Stimulated activated naive CD8-positive, alpha-beta T cell treated with anti-CD3 and anti-CD28 coated beads, Interleukin-15, Interleukin-2, amounts not matched to agents 100 ng/mL and 50 ng/mL, for 24 hours (primary cell): ENCODE data around the gene TF.

Experiments
- H3K27ac Mint-ChIP-seq: one replicate; pipeline ENCODE4 v1.8.0; 2021; ENCODE audit warnings: mild to moderate bottlenecking, mixed read lengths
- H3K27me3 Mint-ChIP-seq: one replicate; pipeline ENCODE4 v1.8.0; 2021; ENCODE audit warnings: mixed read lengths
- H3K36me3 Mint-ChIP-seq: one replicate; pipeline ENCODE4 v1.8.0; 2021; ENCODE audit warnings: low read depth, mixed read lengths
- H3K4me1 Mint-ChIP-seq: one replicate; pipeline ENCODE4 v1.8.0; 2021; ENCODE audit warnings: low read depth, mixed read lengths
- H3K4me3 Mint-ChIP-seq: one replicate; pipeline ENCODE4 v1.8.0; 2021; ENCODE audit warnings: mild to moderate bottlenecking, mixed read lengths
- H3K9me3 Mint-ChIP-seq: one replicate; pipeline ENCODE4 v1.8.0; 2021; ENCODE audit warnings: mixed read lengths

TF gene

DNA sequence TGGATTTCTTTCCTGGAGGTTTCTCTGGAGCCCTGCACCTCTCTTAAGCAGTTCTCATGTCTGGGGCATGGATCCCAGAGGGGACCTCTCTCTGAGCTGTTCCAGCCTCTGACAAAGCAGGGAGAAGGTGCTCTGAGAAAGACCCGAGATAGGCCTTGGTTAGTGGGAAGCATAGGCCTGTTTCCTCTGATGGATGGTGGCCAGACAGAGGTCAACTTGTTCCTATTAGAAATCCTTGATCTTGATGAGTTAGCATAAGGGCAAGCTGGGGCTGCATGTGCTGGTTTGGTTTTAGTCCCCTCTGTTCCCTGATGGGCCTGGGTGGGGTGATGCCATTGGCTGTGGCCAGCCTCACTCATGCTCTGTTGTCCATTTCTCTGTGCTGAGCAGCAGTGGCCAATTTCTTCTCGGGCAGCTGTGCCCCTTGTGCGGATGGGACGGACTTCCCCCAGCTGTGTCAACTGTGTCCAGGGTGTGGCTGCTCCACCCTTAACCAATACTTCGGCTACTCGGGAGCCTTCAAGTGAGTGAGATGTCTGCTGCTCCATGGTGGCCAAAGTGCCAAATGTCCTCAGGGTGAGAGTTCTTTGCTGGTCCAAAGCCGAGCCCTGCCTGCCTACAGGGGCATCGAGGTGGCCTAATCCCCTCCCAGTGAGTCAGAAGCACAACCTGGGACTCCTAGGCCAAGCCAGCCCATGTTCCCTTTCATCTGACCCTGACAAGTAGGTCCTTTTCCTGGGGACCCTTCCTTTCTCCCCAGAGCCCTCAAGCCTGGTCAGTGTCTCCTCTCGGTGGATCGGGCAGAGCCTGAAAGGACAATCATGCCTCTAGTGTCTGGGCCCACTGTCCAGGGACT lies 9.0 kb downstream of the TF start:
- H3K9me3 Mint-ChIP-seq, result no peaks in the 10 kb centered on the region
- H3K4me1 Mint-ChIP-seq, result no peaks in the 10 kb centered on the region
- H3K27me3 Mint-ChIP-seq, result peaks cover 6% of the 10 kb centered on the region
- no peaks in the 10 kb centered on the region for H3K36me3 Mint-ChIP-seq
- no peak overlapping the region for H3K27ac Mint-ChIP-seq
- no peak overlapping the region for H3K4me3 Mint-ChIP-seq

DNA sequence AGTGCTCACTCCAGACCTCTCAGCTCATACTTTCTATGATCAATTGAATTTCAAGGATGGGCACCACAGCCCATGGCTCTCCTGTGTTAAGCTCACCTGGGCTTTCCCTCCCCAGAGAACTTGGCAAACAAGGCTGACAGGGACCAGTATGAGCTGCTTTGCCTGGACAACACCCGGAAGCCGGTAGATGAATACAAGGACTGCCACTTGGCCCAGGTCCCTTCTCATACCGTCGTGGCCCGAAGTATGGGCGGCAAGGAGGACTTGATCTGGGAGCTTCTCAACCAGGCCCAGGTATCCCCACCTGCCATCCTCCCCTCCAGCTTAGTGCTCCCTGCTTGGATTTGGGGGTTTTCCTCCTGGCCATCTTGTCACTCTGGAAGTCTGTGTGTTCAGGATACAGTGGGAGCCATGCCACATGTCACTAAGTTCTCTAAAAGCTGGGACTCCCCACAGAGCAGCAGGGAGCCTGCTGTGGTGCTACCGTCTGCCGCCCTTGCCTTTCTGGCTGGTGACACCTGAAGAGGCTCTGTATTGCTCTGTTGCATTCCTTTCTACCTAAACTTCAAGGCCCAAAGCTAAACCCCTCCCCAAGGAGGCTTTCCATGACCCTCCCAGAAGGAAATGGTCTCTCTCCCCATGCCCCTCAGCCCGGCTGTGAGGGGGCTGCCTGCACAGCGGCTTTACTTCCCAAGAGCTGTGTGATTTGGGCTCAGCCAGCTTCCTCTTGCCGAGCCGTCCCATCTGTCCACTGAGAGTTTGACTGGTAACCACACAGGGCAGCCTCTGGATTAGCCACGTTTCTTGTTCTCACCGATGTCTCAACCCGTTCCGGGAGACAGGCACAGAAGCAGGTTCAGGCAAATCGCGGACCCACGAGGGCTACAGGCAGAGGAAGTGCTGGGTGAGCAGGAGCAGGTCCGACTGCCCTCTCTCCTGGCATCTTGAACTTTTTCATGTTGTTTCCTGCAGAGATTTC lies 10.8 kb downstream of the TF start:
- Mint-ChIP-seq H3K27ac (no peak overlapping the region), H3K4me3 (no peak overlapping the region), H3K36me3 (no peaks in the 10 kb centered on the region), H3K27me3 (peaks cover 6% of the 10 kb centered on the region), H3K4me1 (no peaks in the 10 kb centered on the region), H3K9me3 (no peaks in the 10 kb centered on the region)

DNA sequence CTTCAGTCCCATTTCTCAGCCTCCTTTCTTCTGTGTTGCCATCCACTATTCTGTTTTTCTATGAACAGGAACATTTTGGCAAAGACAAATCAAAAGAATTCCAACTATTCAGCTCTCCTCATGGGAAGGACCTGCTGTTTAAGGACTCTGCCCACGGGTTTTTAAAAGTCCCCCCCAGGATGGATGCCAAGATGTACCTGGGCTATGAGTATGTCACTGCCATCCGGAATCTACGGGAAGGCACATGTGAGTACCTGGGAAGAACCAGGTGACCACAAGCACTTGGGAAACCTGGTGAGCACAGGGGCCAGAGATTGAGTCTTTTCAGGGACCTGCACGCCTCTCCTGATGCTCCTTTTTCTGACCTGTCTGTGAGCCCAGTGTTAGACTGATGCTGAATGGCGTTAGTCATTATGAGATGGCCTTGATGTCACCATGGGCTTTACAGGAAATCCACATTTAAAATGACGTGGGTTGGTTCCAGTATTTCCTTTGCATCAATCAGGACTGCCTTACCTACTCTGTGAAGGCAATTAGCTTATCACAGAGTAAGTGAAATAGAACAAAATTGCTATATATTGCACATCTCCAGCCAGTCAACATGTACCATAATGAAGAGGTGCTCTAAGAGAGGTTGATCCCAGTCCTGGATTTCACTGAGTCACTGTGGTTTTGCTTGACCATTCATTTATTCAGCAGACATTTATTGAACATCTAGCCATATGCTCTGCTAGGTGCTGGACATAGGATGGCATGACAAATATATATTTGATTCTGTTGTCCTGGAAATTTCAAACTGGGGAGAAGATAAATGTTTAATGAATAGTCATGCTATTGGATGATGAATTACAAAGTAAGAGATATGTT lies 11.7 kb downstream of the TF start:
- Mint-ChIP-seq H3K27me3 (peaks cover 7% of the 10 kb centered on the region), H3K4me1 (no peaks in the 10 kb centered on the region), H3K9me3 (no peaks in the 10 kb centered on the region), H3K36me3 (no peaks in the 10 kb centered on the region), H3K4me3 (no peak overlapping the region), H3K27ac (no peak overlapping the region)

DNA sequence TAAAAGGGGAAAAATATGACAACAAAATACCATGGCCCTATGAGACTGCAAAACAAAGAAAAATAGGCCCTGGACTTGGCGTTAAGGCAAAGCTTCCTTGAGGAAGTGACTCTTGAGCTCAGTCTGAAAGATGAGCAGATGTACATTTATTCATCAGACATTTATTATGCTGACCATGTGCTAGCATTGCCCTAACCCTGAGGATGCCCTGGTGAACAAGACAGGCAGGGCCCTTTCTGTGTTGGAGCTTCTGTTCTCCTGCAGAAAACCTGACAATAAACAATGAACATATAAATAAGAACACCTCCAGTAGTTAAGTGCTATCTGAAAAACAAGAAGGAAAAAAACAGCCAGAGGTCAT lies 12.4 kb downstream of the TF start:
- H3K4me1 Mint-ChIP-seq, result no peaks in the 10 kb centered on the region
- no peak overlapping the region for H3K27ac Mint-ChIP-seq
- H3K9me3 Mint-ChIP-seq, result no peaks in the 10 kb centered on the region
- H3K27me3 Mint-ChIP-seq, result peaks cover 9% of the 10 kb centered on the region
- no peaks in the 10 kb centered on the region for H3K36me3 Mint-ChIP-seq
- no peak overlapping the region for H3K4me3 Mint-ChIP-seq

DNA sequence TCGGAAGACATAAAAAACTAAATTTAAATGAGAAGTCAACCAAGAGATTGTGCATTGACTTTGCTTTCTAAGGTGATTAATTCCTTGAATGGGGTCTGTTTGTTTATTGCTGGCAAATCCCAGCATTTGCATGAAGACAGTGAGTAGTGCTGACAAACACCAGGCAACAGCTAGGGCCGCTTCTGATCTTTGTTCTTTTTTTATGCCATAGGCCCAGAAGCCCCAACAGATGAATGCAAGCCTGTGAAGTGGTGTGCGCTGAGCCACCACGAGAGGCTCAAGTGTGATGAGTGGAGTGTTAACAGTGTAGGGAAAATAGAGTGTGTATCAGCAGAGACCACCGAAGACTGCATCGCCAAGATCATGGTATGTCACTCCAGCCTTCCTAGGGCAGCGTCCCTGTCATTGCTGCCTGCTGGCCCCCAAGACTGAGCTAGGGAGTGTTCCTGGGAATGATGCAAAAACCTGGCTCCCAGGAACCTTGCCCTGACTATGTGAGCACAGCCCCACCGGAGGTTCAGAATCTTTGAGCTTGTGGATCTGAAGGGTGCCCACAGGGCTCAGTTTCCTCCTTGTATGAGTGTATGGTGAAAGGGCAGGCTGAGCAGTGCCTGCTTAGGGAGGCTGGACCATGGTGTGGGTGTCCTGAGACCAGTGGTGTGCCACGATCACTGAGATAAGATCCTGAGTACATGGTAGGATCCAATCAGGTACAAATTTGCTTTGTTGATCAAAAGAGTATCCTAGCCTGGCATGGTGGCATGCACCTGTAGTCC lies 13.0 kb downstream of the TF start:
- H3K27me3 Mint-ChIP-seq, result peaks cover 12% of the 10 kb centered on the region
- no peaks in the 10 kb centered on the region for H3K9me3 Mint-ChIP-seq
- no peaks in the 10 kb centered on the region for H3K4me1 Mint-ChIP-seq
- H3K36me3 Mint-ChIP-seq, result no peaks in the 10 kb centered on the region
- no peak overlapping the region for H3K4me3 Mint-ChIP-seq
- no peak overlapping the region for H3K27ac Mint-ChIP-seq

DNA sequence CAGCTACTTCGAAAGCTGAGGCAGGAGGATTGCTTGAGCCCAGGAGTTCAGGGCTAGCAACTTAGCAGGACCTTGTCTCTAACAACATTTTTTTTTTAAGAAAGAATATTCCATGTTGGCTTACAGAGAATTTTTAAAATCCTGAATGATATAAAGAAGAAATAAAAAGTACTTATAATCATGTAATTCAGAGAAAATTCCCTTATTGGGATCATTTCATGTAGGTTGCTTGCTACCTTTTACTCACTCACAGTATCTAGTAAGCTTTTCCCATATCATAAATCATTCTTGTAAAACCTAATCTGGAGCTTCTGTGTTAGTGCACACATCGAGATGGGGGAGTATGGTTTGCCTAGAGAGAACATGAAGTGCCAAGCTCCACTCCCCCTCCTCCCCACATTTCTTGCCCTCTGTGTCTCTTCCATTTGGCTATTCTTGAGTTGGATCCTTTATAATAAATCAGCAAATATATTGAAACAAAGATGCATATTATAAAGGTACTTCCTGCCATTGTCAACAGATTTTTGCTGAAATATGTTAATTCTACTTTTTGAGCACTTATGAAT lies 13.6 kb downstream of the TF start:
- Mint-ChIP-seq H3K9me3 (no peaks in the 10 kb centered on the region), H3K27me3 (peaks cover 17% of the 10 kb centered on the region), H3K4me1 (no peaks in the 10 kb centered on the region), H3K36me3 (no peaks in the 10 kb centered on the region), H3K27ac (no peak overlapping the region), H3K4me3 (no peak overlapping the region)

DNA sequence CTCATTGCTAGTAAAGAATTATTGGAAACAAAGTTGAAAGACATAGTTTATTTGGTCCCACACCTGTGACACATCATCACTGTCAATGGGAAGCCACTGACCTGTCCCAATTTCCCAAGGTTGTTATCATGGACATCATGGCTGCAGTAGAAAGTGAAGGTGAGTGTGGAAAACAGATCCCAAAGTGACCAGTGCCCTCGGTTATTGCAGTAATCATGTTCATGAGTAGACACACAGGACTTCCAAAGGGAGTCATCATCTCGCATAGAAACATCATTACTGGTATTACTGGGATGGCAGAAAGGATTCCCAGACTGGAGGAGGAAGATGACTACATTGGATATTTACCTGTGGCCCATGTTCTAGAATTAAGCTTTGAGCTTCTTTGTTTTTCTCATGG lies 14.7 kb downstream of the TF start:
- Mint-ChIP-seq H3K9me3 (no peaks in the 10 kb centered on the region), H3K36me3 (no peaks in the 10 kb centered on the region), H3K4me1 (no peaks in the 10 kb centered on the region), H3K4me3 (no peak overlapping the region), H3K27me3 (peaks cover 17% of the 10 kb centered on the region), H3K27ac (no peak overlapping the region)

DNA sequence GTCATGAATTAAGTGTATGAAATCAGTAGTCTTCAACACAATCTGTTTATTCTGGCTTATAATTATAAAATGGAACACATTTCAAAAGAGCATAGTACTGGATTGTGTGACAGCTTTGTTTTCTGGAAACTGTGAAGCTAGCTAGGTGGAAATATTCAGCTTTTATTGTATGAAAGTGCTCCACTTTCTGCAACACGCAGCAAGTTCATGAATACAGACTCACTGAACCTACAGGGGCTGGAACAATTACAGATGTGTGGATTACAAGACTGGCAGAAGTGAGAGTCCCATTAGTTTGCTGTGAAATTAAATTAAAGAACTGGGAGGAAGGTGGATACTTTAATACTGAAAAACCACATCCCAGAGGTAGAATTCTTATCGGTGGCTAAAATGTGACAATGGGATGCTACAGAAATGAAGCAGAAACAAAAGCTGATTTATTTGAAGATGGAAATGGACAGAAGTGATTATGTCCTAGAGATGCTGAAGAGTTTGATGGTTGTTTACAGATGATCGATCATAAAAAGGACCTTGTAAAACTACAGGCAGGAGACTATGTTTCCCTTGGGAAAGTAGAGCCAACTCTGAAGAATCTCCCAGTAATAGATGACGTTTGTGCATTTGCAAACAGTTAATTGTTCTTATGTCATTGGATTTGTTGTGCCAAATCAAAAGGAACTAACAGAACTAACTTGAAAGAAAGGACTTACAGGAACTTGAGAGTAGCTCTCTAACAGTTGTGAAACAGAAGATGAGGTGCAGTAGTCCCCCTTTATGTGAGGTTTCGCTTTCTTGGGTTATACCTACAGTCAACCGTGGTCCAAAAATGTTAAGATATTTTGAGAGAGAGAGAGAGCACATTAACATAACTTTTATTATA lies 15.7 kb downstream of the TF start:
- Mint-ChIP-seq H3K9me3 (no peaks in the 10 kb centered on the region), H3K27ac (no peak overlapping the region), H3K4me1 (no peaks in the 10 kb centered on the region), H3K36me3 (no peaks in the 10 kb centered on the region), H3K4me3 (no peak overlapping the region), H3K27me3 (peaks cover 17% of the 10 kb centered on the region)

DNA sequence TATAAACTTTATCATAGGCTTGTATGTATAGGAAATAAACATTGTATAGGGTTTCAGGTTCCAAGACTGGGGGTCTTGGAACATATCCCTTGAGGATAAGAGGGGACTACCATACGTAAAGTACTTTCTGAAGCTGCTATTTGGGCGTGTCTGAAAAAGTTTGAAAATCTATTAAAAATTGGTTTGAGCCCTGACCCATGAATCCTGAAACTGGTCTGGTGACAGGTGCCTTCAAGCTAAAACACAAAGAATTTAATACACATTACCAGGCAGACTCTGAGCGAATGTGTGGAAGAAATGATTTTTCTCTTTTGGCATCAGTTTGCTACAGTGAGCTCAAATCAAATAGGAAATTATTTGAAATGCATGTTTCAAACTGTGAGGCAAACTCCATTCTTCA lies 16.3 kb downstream of the TF start:
- no peak overlapping the region for H3K4me3 Mint-ChIP-seq
- H3K4me1 Mint-ChIP-seq, result no peaks in the 10 kb centered on the region
- H3K36me3 Mint-ChIP-seq, result no peaks in the 10 kb centered on the region

DNA sequence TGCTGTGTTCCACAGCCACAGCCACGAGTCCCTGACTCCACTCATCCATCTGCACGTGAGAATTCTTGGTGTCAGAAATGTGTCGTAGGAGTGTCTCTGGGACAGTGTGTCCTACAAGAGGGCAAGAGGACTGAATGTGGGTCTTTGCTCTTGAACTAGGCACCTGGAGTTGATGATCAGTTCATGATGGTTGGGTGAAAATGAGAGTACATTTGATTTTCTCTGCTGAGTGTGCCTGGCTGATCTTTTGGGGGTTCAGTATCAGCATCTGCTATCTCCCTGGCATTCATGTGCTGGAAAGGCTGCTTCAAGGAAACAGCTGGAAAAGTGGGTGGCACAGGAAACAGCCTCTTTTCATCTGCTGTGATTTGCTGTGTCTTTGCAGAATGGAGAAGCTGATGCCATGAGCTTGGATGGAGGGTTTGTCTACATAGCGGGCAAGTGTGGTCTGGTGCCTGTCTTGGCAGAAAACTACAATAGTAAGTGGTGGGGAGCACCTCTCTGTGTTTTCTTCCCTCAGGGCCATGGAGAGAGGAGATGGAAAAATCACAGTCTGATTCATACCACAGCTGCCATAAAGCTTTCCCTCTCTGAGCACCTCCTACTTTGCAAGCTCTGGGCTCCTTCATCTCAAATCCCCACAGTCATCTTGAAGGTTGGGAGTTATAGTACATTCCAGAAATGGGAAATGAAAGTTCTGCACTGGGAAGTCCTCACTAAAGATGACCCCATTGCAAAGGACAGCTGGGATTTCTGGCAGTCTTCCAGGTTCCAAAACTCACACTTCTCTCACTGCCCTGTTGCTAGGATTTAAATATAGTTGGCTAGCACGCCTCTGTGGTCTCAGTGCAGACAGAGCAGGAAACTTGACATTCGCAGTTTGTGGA lies 17.8 kb downstream of the TF start:
- no peaks in the 10 kb centered on the region for H3K4me1 Mint-ChIP-seq
- peaks cover 11% of the 10 kb centered on the region for H3K27me3 Mint-ChIP-seq
- no peaks in the 10 kb centered on the region for H3K36me3 Mint-ChIP-seq
- no peaks in the 10 kb centered on the region for H3K9me3 Mint-ChIP-seq
- no peak overlapping the region for H3K27ac Mint-ChIP-seq
- H3K4me3 Mint-ChIP-seq, result no peak overlapping the region

More for the DNA sequence above, 16.3 kb downstream of the TF start:
- Mint-ChIP-seq H3K27ac (no peak overlapping the region), H3K9me3 (no peaks in the 10 kb centered on the region), H3K27me3 (peaks cover 15% of the 10 kb centered on the region)

DNA sequence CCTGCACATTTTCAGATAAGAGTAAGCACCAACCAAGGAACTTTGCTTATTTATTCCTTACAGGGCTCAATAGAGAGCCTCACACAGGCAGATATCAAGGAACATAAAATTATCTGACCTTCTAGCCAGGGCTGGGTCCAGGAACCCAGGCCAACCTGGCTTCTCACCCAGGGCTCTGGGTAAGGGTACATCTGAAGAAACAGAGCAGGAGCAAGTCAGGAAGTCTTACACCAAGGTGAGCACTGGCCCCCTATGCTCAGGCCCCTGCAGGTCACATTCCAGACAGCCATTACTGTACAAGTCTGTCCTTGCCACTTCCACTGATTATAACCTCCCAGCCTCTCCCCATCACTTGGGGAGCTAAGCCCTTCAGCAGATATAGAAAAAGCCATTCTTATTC lies 19.1 kb downstream of the TF start:
- no peaks in the 10 kb centered on the region for H3K9me3 Mint-ChIP-seq
- no peaks in the 10 kb centered on the region for H3K4me1 Mint-ChIP-seq
- H3K27ac Mint-ChIP-seq, result no peak overlapping the region
- H3K4me3 Mint-ChIP-seq, result no peak overlapping the region
- peaks cover 11% of the 10 kb centered on the region for H3K27me3 Mint-ChIP-seq
- H3K36me3 Mint-ChIP-seq, result no peaks in the 10 kb centered on the region

DNA sequence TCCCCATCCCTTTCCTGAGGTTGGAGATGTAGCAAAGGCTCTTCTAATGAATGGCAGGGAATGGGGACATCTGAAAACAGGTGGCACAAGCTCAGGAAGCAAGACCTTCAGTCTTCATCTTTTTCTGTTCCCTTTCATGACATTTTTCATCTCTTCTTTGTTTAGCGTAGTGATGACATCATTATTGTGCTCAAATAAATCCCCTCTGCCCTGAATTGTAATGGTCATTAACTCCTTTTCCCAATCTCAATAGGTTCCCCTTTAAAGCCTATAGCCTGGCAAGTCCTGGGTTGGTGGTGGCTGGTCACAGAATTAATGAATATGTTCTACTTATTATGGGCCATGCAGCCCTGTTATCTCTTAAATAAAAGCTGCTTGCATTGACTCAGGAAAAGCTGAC lies 21.4 kb downstream of the TF start:
- peaks cover 20% of the 10 kb centered on the region for H3K27me3 Mint-ChIP-seq

More for the DNA sequence above, 21.4 kb downstream of the TF start:
- H3K27ac Mint-ChIP-seq, result no peak overlapping the region
- H3K4me1 Mint-ChIP-seq, result no peaks in the 10 kb centered on the region
- H3K4me3 Mint-ChIP-seq, result no peak overlapping the region
- H3K9me3 Mint-ChIP-seq, result no peaks in the 10 kb centered on the region
- H3K36me3 Mint-ChIP-seq, result no peaks in the 10 kb centered on the region
